NT2/D1 (cell line): ENCODE results near the gene SMIM29.

ENCODE experiments used
- DNase-seq: peaks from one replicate; pipeline ENCODE4 v3.0.0-alpha.2; 2011; ENCODE audit warnings: low read depth, low spot score
- H3K27me3 ChIP-seq: 2 replicates; pipeline ENCODE4 v1.6.0; 2011; ENCODE audit warnings: mild to moderate bottlenecking; ENCODE audit not compliant: insufficient read length, insufficient read depth
- H3K36me3 ChIP-seq: 2 replicates; pipeline ENCODE4 v1.6.1; 2011; ENCODE audit warnings: mild to moderate bottlenecking, low read length, mixed read lengths; ENCODE audit not compliant: insufficient read depth, insufficient read length
- H3K4me1 ChIP-seq: 2 replicates; pipeline ENCODE4 v1.5.1; 2011; ENCODE audit not compliant: insufficient read depth, insufficient read length
- H3K4me3 ChIP-seq: 2 replicates; pipeline ENCODE4 v1.5.1; 2011; ENCODE audit warnings: low read depth; ENCODE audit not compliant: insufficient read length
- H3K9ac ChIP-seq: 2 replicates; pipeline ENCODE4 v1.6.0; 2011; ENCODE audit warnings: low read depth; ENCODE audit not compliant: insufficient read length
- H3K9me3 ChIP-seq: 2 replicates; pipeline ENCODE4 v1.5.1; 2011; ENCODE audit warnings: mild to moderate bottlenecking, low read length; ENCODE audit not compliant: insufficient read depth
- SUZ12 ChIP-seq: IDR thresholded peaks from 2 replicates; pipeline ENCODE4 v1.6.1; 2011; ENCODE audit not compliant: insufficient read length, insufficient read depth; ENCODE audit errors: extremely low read depth
- YY1 ChIP-seq: IDR thresholded peaks from 2 replicates; pipeline ENCODE4 v1.6.1; 2011; ENCODE audit not compliant: insufficient read length, insufficient read depth
- ZNF274 ChIP-seq: IDR thresholded peaks from 2 replicates; pipeline ENCODE4 v1.6.1; 2011; ENCODE audit warnings: mild to moderate bottlenecking, low read depth, low read length

Gene SMIM29

GRCh38 chr6:34238585-34239499 lies 10.0 kb downstream of the SMIM29 start:
- Histone ChIP-seq H3K9me3 (no peaks in the 10 kb centered on the region), H3K36me3 (peaks cover 63% of the 10 kb centered on the region), H3K9ac (peak overlapping the region; percentile 95), H3K4me1 (peaks cover 16% of the 10 kb centered on the region), H3K4me3 (peak overlapping the region; percentile 80), H3K27me3 (no peaks in the 10 kb centered on the region)
- no peak for TF ChIP-seq SUZ12
- no peak for TF ChIP-seq ZNF274
- no peak for TF ChIP-seq YY1
- DNase-seq = no peak

GRCh38 chr6:34237722-34238584 lies 10.9 kb downstream of the SMIM29 start:
- H3K4me3 ChIP-seq = peak overlapping the region; percentile 80
- peaks cover 54% of the 10 kb centered on the region for H3K36me3 ChIP-seq
- H3K4me1 ChIP-seq = peaks cover 15% of the 10 kb centered on the region
- H3K9me3 ChIP-seq = no peaks in the 10 kb centered on the region
- DNase-seq = no peak
- H3K9ac ChIP-seq = peak overlapping the region; percentile 95
- TF ChIP-seq ZNF274 (no peak), YY1 (no peak), SUZ12 (no peak)
- H3K27me3 ChIP-seq = no peaks in the 10 kb centered on the region

- Histone ChIP-seq H3K36me3 (peaks cover 48% of the 10 kb centered on the region), H3K4me3 (peak overlapping the region; percentile 91), H3K4me1 (peaks cover 15% of the 10 kb centered on the region), H3K9me3 (no peaks in the 10 kb centered on the region), H3K27me3 (no peaks in the 10 kb centered on the region), H3K9ac (peak overlapping the region; percentile 95)
- no peak for TF ChIP-seq ZNF274
- TF ChIP-seq SUZ12 = no peak
- TF ChIP-seq YY1 = no peak
- DNase-seq = no peak
Observed at GRCh38 chr6:34237316-34237721, 11.5 kb downstream of the SMIM29 start.

GRCh38 chr6:34236443-34237315 lies 12.1 kb downstream of the SMIM29 start, which contains the start of gene HMGA1:
Gene HMGA1, plus strand, starts transcription at chr6:34236873. Its CDS starts 3,908 bp downstream, at chr6:34240781.
- TF ChIP-seq YY1 = no peak
- TF ChIP-seq SUZ12 = no peak
- TF ChIP-seq ZNF274 = no peak
- H3K9me3 ChIP-seq = no peaks in the 10 kb centered on the region
- DNase-seq = no peak
- peak within 1 kb of the TSS; percentile 97 for H3K9ac ChIP-seq
- H3K36me3 ChIP-seq = peaks cover 41% of the 10 kb centered on the region
- peak within 1 kb of the TSS; percentile 91 for H3K4me3 ChIP-seq
- H3K27me3 ChIP-seq = no peaks in the 10 kb centered on the region
- H3K4me1 ChIP-seq = peaks cover 14% of the 10 kb centered on the region

- Histone ChIP-seq H3K9me3 (no peaks in the 10 kb centered on the region), H3K36me3 (peaks cover 35% of the 10 kb centered on the region), H3K27me3 (no peaks in the 10 kb centered on the region), H3K4me1 (peaks cover 8% of the 10 kb centered on the region), H3K9ac (peak overlapping the region; percentile 97), H3K4me3 (peak overlapping the region; percentile 91)
- no peak for TF ChIP-seq SUZ12
- no peak for TF ChIP-seq YY1
- no peak for TF ChIP-seq ZNF274
- DNase-seq = no peak
Observed at GRCh38 chr6:34236131-34236442, 12.7 kb downstream of the SMIM29 start.

- Histone ChIP-seq H3K9ac (peak overlapping the region; percentile 97), H3K36me3 (peaks cover 30% of the 10 kb centered on the region), H3K9me3 (no peaks in the 10 kb centered on the region), H3K4me1 (peaks cover 8% of the 10 kb centered on the region), H3K27me3 (no peaks in the 10 kb centered on the region), H3K4me3 (peak overlapping the region; percentile 91)
- TF ChIP-seq ZNF274 = no peak
- peak; percentile 18 for TF ChIP-seq YY1
- no peak for TF ChIP-seq SUZ12
- no peak for DNase-seq
Observed at GRCh38 chr6:34235307-34236130, 13.3 kb downstream of the SMIM29 start.
